Retina (tissue), 1 donor: Measurements from ENCODE around the gene MOB3A.

Experiments used
- DNase-seq: peaks from one replicate; pipeline ENCODE4 v3.0.0-alpha.2; 2016

The MOB3A gene

DNA sequence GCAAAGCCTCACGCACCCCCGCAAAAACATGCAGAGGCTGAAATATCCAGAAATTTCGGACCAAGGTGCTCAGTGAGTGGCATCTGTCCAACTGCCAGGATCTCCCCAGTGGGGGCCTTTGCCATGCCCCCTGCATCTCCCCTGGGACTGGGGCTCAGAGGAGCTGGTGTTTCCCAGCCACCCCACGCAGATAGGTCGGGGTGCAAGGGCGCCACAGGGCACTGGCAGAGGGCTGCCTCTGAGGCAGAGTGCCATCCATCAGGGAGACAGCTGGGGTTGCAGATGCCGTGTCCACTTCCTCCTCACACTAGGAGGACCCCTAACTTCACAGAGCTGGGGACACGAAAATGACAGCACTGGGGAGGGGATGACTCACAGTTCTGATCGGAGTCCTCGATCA, 26.9 kb upstream of the MOB3A start:
- DNase-seq, result no peak

GRCh38 chr19:2122251-2122650, 26.1 kb upstream of the MOB3A start:
- no peak for DNase-seq

DNA sequence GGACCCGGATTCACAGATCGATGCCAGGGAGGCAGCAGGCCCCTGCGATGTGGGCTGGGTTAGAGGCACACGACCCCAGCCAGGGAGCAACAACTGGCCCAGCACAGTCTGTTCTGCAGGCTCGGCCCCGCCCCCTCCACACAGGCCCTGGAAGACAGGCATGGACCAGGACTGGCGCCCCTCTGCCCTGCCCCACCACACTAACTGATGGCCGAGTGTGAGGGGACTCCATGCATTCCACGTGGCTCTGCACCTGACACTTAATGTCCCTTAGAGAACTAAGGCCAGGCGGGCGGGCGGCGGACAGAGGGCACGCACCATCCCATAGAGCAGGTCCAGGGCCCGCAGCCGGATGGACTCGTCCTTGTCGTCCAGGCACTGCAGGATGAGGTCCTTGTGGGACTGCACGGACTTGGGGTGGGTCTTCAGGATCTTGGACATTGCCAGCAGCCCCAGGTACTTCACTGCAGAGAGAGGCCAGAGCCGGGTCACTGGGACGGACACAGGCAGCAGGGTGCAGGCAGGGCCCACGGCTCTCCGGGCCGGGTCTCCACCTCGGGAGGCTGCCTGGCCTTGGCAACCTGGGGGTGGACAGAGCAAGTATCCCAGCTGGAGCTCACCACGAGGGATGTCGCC, 25.4 kb upstream of the MOB3A start:
- DNase-seq, result no peak

GRCh38 chr19:2120821-2121220, 24.7 kb upstream of the MOB3A start:
- no peak for DNase-seq

GRCh38 chr19:2119921-2120785, 24.0 kb upstream of the MOB3A start:
- no peak for DNase-seq

GRCh38 chr19:2118438-2118837, 22.3 kb upstream of the MOB3A start:
- no peak for DNase-seq

- no peak for DNase-seq
Measured at GRCh38 chr19:2117215-2117960, 21.3 kb upstream of the MOB3A start.

GRCh38 chr19:2116507-2116906, 20.4 kb upstream of the MOB3A start:
- DNase-seq, result no peak

GRCh38 chr19:2115911-2116426, 19.8 kb upstream of the MOB3A start:
- DNase-seq, result no peak

DNA sequence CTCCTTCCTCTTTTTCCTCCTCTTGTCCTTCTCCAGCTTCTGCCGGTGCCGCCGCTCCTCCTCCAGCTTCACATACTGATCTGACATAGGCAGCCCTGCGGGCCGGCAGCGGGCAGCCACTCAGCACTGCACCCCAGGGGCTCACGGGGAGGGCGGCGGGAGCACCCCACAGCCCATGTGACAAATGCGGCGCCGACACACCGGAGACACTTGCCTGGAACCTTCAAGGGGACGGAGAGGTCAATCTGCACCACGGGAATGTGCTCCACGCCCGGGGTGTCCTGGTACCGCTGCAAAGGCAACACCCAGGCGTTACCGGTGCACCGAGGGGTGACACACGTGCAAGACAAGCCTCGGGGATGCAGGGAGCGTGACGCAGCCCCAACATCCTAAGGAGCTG, 19.2 kb upstream of the MOB3A start:
- no peak for DNase-seq

GRCh38 chr19:2114821-2115220, 18.7 kb upstream of the MOB3A start:
- DNase-seq, result no peak

DNA sequence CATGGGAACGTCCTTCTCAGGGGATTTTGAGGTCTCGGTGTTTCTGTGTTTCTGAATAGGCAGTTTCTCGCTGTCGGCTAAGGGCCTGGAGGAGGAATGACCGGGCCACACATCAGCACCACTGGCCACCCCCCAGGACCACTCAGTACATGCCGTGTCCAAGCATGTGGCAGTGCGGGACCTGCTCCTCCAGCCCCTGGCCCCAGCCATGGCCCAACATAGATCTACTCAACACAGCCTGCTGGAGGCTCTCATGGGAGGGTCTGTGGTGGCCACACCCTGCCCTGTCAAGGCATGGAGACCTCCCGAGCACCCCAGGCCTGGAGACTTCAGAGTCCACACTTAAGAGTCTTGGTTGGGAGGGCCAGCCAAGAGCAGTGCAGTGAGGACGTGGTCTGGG, 18.1 kb upstream of the MOB3A start:
- no peak for DNase-seq

DNA sequence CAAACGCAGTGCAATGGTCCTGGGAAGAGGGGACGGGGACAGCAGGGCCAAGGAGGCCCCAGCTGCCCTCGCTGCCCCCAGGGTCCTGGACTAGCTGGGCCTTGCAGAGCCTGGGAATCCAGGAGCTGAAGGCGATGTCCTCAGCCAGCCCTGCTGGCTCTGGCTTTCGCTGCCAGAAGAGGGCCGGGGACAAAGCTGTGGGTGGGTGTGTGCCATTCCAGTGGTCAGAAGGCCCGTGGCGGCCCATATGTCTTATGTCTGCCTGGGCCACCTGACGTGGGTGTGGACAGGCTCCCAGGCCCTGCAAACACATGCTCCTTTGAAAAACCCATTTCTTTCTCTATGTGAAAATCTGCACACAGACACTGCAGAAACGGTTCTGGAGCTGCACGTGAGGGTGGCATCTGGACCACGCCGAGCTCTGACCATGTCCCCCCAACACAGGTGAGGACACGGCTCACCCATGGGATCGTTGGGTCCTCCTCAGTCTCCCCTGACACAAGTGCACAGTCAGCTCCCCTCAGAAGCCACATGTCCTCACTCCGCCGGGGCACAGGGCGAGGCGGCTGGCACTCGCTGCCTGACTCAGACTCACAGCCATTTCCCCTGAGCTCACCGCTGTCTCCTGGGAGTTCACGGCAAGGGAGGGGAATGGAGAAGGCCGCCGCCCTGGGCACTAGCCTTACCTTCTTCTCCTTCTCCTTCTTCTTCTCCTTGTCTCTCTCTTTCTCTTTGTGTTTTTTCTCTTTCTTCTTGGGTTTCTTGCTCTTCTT, 17.5 kb upstream of the MOB3A start:
- no peak for DNase-seq

DNA sequence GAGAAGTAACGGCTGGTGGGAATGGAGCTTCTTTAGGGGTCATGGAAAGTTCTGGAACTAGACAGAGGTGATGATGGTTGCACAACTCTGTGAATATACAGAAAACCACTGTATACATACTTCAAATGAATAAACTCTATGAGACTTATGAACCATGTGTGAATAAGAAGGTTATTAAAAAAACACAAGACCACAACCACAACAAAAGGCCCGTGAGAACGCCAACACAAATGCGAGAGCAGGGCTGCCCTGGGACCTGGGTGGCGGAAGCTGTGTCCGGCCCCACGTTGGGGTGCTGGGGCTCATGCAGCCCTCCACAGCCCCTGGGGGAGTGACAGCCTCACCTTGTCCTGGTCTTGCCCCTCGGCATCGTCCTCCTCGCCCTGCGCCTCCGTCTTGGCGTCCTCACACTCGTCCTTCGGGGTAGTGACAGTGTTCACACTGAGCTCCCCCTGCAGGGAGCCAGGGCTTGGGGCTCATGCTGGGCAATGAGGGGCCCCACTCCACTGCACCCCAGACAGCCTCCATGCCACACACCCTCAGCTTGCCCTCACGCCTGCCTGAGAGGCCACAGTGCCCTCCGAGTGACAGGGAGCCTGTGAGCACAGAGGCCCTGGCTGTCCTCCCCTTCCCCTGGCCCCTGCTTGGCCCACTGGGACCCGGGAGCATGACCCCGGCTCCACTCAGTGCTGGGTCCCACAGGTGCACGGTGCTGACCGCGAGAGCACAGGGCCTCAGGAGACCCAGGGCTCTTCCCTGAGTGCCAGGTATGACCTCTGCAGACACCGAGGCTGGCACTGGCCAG, 16.6 kb upstream of the MOB3A start:
- DNase-seq, result no peak

GRCh38 chr19:2111886-2112285, 15.8 kb upstream of the MOB3A start:
- DNase-seq, result no peak

- no peak for DNase-seq
Measured at GRCh38 chr19:2111425-2111824, 15.3 kb upstream of the MOB3A start.

- DNase-seq, result no peak
Measured at GRCh38 chr19:2110822-2111221, 14.7 kb upstream of the MOB3A start.

DNA sequence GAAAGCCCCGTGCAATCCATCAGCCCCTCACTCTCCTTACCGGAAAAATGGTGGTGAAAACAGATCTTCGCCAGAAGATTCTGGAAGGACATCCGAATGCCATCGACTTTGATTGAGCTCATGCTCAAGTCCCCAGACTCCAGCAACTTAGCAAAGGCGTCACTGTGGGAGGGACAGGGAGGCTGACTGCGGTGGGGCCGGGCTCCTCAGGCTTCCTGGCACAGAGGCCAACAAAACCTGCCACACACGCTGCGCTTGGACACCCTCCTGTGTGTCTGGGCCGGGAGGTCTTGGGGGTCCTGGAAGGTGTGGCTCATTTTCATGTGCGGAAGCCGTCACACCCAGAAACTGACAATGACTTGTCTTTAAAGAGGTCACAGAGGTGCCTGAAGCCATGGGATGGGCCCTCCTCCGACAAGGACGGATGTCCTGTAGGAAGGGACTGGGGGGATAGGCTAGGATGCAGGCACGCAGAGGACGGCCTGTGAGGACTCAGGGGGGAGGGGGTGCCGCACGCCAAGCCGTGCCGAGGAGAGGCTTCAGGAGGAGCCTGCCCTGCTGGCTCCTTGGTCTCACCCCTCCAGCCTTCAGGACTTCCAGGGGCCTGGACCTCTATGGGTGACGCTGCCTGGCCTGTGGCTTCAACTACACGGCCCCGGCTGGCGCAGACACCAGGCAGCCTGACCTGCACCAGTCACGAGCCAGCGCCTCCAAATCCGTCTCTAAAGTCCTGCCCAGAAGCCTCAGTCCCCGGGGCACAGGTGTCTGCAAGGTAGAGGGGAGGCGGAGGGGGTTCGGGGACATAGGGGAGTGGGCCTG, 13.1 kb upstream of the MOB3A start:
- no peak for DNase-seq

GRCh38 chr19:2108251-2109016, 12.3 kb upstream of the MOB3A start:
- no peak for DNase-seq

DNA sequence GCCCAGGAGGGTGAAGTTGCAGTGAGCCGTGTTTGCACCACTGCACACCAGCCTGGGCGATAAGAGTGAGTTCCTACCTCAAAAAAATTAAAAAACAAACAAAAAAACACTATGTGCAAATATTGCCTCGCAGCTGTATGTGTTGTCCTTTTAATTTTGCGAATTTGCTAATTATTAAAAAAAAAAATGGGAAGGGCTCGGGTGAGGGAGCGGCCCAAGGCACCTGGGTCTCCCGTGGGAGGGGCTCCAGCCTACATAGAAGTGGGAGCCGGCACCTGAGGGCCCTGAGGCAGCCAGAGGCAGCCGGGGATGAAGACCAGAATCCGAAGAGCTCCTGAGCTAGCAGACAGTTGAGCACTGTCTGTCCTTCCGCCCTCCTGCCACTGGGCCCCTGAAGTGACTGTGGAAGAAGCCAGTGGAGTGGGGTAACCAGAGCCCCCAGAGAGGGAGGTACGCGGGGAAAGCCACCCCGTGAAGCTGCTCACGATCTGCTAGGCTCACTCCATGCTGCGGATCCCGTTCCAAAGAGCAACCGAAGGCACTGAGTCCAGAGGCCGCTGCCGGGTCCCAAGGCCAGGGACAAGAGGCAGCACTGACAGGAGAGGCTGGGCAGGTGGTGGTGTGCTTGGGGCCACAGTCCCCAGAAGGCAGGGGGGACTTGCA, 7.0 kb upstream of the MOB3A start:
- DNase-seq, result no peak
